Measurements from ENCODE around the gene ELMO2.
A peak's percentile ranks its signal among the peaks of the same experiment; 100 is the strongest.

The ELMO2 gene, protein sequence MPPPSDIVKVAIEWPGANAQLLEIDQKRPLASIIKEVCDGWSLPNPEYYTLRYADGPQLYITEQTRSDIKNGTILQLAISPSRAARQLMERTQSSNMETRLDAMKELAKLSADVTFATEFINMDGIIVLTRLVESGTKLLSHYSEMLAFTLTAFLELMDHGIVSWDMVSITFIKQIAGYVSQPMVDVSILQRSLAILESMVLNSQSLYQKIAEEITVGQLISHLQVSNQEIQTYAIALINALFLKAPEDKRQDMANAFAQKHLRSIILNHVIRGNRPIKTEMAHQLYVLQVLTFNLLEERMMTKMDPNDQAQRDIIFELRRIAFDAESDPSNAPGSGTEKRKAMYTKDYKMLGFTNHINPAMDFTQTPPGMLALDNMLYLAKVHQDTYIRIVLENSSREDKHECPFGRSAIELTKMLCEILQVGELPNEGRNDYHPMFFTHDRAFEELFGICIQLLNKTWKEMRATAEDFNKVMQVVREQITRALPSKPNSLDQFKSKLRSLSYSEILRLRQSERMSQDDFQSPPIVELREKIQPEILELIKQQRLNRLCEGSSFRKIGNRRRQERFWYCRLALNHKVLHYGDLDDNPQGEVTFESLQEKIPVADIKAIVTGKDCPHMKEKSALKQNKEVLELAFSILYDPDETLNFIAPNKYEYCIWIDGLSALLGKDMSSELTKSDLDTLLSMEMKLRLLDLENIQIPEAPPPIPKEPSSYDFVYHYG

DNA sequence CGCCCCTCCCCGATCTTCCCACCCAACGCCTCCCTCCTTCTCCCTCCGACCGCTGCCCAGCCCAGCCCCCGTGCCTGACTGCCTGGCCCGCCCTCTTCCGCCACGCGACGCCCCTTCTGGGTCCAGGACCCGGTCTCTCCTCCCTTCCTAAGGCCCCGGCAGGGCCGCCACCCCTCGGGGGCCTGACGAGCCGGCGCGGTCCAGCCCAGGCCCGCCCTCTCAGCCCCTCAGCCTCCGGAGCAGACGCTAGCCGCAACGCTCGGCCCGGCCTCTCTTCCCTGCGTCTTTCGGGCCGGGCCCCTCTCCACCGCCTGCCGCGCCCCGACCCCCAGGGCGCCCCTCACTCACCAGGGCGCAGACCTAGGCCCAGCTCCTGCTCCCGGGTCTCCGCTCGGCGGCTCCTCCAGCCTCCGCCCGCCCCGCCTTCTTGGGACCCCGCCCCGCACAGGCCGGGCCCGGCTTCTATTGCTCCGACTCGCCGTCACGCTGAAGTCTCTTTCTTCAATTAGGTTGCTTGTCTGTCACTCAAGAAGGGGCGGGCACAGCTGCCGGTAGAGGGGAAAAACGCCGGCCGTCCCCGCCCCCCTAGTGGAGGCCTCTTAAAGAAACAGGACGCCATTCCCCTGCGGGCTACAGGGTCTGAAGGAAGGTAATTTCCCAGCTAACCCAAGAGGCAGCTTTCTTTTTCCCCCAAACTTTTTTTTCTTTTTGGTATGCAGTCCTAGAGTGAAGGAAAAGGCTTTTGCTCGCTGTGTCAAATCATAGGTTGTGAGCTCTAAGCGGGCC, at the start of gene ELMO2:
TSS of gene ELMO2 (minus strand) at position 416 of the 786 bp plus-strand sequence. CDS start 12,133 bp downstream, outside the sequence.
- TF ChIP-seq, protein P1, sequence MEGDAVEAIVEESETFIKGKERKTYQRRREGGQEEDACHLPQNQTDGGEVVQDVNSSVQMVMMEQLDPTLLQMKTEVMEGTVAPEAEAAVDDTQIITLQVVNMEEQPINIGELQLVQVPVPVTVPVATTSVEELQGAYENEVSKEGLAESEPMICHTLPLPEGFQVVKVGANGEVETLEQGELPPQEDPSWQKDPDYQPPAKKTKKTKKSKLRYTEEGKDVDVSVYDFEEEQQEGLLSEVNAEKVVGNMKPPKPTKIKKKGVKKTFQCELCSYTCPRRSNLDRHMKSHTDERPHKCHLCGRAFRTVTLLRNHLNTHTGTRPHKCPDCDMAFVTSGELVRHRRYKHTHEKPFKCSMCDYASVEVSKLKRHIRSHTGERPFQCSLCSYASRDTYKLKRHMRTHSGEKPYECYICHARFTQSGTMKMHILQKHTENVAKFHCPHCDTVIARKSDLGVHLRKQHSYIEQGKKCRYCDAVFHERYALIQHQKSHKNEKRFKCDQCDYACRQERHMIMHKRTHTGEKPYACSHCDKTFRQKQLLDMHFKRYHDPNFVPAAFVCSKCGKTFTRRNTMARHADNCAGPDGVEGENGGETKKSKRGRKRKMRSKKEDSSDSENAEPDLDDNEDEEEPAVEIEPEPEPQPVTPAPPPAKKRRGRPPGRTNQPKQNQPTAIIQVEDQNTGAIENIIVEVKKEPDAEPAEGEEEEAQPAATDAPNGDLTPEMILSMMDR (IDR thresholded peaks at IDR 0.05; ENCODE audit: low read depth, low read length), result no peak
- Histone ChIP-seq H3K4me3 (ENCODE audit: low read depth, low read length) (peak within 1 kb of the TSS; percentile 82), H3K36me3 (peaks cover 10% of the 10 kb centered on the region), H3K27me3 (ENCODE audit: insufficient read depth, low read depth, severe bottlenecking) (no peaks in the 10 kb centered on the region), H3K9me3 (ENCODE audit: severe bottlenecking) (no peaks in the 10 kb centered on the region), H3K27ac (peak within 1 kb of the TSS; percentile 87)
- peak; percentile 97 for DNase-seq

DNA sequence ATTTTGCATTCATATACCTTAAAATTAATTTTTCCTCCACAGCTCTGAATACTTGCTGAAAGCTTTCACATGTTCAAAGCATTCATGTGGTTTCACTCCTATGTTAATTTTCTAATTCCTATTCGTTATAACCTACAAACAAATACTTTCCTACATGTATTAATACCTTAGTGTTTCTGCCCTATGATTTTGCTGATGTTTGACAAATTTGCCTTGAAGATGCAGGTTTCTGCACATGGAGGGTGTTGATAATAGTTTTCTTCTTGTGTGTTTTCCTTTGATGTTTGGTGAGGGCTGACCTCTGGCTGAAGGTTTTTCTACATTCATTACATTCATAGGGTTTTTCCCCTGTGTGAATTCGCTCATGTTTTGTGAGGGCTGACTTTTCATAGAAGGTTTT, 49.3 kb upstream of the ELMO2 start:
- Histone ChIP-seq H3K9me3 (ENCODE audit: severe bottlenecking) (peaks cover 15% of the 10 kb centered on the region), H3K4me3 (ENCODE audit: low read depth, low read length) (no peak overlapping the region), H3K27me3 (ENCODE audit: insufficient read depth, low read depth, severe bottlenecking) (no peaks in the 10 kb centered on the region), H3K27ac (no peak overlapping the region), H3K36me3 (no peaks in the 10 kb centered on the region; the same call in 1 of the 2 replicates)
- TF ChIP-seq, protein P1 (IDR thresholded peaks at IDR 0.05; ENCODE audit: low read depth, low read length), result no peak
- DNase-seq, result no peak

DNA sequence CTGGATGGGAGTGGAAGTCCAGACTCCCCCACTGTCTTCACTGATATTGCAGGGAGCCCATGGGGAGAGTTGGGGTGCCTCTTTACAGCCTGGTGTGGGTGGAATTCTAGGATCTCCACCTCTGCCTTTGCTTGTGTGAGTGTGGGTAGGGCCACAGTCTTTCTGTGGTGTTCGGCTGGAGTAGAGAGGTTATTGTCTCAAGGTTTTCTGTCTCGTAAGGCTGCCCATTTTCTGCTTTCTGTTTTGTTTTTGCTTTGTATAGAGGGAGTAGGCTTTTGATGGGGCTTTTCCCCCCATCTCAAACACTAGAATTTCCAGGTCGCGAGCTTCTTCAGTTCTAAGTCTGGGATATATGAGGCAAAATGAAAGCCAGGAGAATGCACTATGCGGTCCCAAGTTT, 40.4 kb upstream of the ELMO2 start:
- H3K27me3 ChIP-seq (ENCODE audit: insufficient read depth, low read depth, severe bottlenecking), result no peaks in the 10 kb centered on the region
- no peak for DNase-seq
- TF ChIP-seq, protein P1 (IDR thresholded peaks at IDR 0.05; ENCODE audit: low read depth, low read length), result no peak
- no peak overlapping the region for H3K27ac ChIP-seq
- peaks cover 14% of the 10 kb centered on the region for H3K9me3 ChIP-seq (ENCODE audit: severe bottlenecking)
- no peaks in the 10 kb centered on the region for H3K36me3 ChIP-seq
- H3K4me3 ChIP-seq (ENCODE audit: low read depth, low read length), result no peak overlapping the region

DNA sequence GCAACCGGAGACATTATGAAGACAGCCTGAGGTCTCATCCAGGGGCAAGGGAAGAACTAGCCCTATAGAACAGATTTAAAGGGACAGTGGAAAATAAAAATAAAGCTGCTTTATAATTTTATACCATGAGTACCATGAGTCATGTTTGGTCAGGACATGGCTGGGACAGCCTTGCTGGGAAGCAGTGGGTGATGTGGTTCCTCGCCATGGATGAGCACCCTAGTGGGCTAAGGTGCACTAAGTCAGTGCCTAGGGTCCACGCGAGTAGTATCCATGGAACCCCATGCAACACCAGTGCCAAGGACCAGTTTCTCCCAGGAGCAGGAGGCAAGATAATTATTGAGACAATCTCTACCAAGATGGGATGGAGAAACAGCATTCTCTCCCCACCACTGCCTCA, 33.4 kb upstream of the ELMO2 start:
- peaks cover 7% of the 10 kb centered on the region for H3K9me3 ChIP-seq (ENCODE audit: severe bottlenecking)
- H3K36me3 ChIP-seq, result no peaks in the 10 kb centered on the region
- no peak overlapping the region for H3K4me3 ChIP-seq (ENCODE audit: low read depth, low read length)
- TF ChIP-seq, protein P1 (IDR thresholded peaks at IDR 0.05; ENCODE audit: low read depth, low read length), result no peak
- H3K27ac ChIP-seq, result no peak overlapping the region
- no peaks in the 10 kb centered on the region for H3K27me3 ChIP-seq (ENCODE audit: insufficient read depth, low read depth, severe bottlenecking)
- DNase-seq, result no peak

DNA sequence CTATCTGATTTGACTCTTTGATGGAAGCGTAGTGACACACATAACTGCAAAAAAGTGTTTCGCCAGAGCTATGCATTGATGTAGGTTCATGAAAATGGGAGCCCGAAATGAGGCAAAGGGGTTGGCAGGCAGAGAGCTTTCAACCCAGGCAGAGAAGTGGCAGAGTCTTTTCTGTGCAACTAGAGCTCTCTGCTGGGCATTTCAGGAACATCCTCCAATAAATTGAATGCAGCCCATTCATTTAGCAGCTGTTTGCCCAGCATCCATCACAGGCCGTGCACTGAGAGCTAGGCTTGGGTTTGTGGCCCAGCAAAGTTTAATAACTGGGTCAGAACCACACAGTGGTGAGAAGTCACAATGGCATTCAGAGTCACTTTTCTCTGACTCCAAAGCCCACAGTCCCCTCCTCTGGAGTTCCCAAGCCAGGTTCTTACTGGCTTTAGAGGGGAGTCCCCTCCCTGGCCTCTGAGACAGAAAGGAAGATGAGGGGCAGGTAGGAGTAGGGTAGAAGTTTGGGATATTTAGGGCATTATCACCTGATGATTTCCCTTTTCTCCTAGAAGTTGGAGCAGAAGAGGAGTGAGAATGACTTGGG, 31.8 kb upstream of the ELMO2 start:
- H3K9me3 ChIP-seq (ENCODE audit: severe bottlenecking), result no peaks in the 10 kb centered on the region
- H3K4me3 ChIP-seq (ENCODE audit: low read depth, low read length), result no peak overlapping the region
- DNase-seq, result peak; percentile 46
- H3K36me3 ChIP-seq, result no peaks in the 10 kb centered on the region
- H3K27ac ChIP-seq, result no peak overlapping the region
- TF ChIP-seq, protein P1 (IDR thresholded peaks at IDR 0.05; ENCODE audit: low read depth, low read length), result peak; percentile 68
- H3K27me3 ChIP-seq (ENCODE audit: insufficient read depth, low read depth, severe bottlenecking), result no peaks in the 10 kb centered on the region

All from WERI-Rb-1 (cell line).